ENCODE data around the gene SMIM29.
"Not testable (repeated sequence)": the region's sequence is repeated elsewhere in the genome, so short reads cannot be mapped to it uniquely, and the experiment has no call there.

Gene SMIM29

DNA sequence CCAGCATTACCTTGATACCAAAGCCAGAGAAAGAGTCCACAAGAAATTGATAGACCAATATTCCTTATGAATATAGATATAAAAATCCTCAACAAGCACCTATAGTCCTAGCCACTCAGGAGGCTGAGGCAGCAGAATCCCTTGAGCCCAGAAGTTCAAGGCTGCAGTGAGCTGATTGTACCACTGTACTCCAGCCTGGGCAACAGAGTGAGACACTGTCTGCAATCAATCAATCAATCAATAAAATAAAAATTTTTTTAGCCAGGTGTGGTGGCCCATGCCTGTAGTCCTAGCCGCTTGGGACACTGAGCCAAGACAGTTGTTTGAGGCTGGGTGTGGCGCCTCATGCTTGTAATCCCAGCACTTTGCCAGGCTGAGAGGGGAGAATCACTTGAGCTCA is 18.9 kb upstream of the SMIM29 start:
- H3K4me3 ChIP-seq (ENCODE audit: low read length): no peak overlapping the region
- no peak for DNase-seq (ENCODE audit: low read depth)
- TF ChIP-seq, protein P1, sequence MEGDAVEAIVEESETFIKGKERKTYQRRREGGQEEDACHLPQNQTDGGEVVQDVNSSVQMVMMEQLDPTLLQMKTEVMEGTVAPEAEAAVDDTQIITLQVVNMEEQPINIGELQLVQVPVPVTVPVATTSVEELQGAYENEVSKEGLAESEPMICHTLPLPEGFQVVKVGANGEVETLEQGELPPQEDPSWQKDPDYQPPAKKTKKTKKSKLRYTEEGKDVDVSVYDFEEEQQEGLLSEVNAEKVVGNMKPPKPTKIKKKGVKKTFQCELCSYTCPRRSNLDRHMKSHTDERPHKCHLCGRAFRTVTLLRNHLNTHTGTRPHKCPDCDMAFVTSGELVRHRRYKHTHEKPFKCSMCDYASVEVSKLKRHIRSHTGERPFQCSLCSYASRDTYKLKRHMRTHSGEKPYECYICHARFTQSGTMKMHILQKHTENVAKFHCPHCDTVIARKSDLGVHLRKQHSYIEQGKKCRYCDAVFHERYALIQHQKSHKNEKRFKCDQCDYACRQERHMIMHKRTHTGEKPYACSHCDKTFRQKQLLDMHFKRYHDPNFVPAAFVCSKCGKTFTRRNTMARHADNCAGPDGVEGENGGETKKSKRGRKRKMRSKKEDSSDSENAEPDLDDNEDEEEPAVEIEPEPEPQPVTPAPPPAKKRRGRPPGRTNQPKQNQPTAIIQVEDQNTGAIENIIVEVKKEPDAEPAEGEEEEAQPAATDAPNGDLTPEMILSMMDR (conservative IDR thresholded peaks at IDR 0.05; ENCODE audit: low read depth, low read length): no peak

DNA sequence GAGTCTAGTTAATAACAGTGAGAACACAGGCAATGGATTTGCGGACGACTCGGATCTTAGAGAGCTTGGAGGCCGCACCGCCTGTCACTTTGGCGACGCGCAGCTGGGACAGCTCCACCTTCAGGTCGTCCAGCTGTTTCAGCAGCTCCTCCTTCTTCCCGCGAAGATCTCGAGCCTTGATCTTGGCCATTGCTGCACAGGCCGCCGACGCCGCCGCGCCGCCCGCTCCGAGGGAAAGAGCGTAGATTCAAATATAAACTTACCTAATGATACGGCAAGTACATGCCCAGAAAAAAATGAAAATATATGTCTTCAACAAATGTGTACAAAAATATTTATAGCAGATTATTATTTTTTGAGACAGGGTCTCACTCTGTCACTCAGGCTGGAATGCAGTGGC is 14.7 kb upstream of the SMIM29 start:
- not testable (repeated sequence) for H3K4me3 ChIP-seq (ENCODE audit: low read length); DNase-seq (ENCODE audit: low read depth)

- DNase-seq (ENCODE audit: low read depth): no peak
- H3K4me3 ChIP-seq (ENCODE audit: low read length): no peak overlapping the region
- TF ChIP-seq, protein P1 (conservative IDR thresholded peaks at IDR 0.05; ENCODE audit: low read depth, low read length): no peak
Observed at GRCh38 chr6:34260576-34261267, 11.9 kb upstream of the SMIM29 start.

DNA sequence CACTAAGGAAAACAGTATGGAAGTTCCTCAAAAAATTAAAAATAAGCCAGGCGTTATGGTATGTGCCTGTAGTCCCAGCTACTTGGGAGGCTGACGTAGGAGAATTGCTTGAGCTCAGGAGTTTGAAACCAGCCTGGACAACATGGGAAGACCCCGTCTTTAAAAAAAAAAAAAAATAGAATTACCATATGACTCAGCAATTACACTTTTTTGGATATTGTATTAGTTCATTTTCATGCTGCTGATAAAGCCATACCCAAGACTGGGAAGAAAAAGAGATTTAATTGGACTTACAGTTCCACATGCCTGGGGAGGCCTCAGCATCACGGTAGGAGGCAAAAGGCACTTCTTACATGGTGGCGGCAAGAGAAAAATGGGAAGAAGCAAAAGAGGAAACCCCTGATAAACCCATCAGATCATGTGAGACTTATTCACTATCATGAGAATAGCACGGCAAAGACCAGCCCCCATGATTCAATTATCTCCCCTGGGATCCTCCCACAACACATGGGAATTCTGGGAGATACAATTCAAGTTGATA is 10.8 kb upstream of the SMIM29 start:
- no peak for DNase-seq (ENCODE audit: low read depth)
- H3K4me3 ChIP-seq (ENCODE audit: low read length): no peak overlapping the region
- TF ChIP-seq, protein P1 (conservative IDR thresholded peaks at IDR 0.05; ENCODE audit: low read depth, low read length): no peak

- DNase-seq (ENCODE audit: low read depth); H3K4me3 ChIP-seq (ENCODE audit: low read length): not testable (repeated sequence)
Observed at GRCh38 chr6:34252395-34252794, 3.6 kb upstream of the SMIM29 start.

DNA sequence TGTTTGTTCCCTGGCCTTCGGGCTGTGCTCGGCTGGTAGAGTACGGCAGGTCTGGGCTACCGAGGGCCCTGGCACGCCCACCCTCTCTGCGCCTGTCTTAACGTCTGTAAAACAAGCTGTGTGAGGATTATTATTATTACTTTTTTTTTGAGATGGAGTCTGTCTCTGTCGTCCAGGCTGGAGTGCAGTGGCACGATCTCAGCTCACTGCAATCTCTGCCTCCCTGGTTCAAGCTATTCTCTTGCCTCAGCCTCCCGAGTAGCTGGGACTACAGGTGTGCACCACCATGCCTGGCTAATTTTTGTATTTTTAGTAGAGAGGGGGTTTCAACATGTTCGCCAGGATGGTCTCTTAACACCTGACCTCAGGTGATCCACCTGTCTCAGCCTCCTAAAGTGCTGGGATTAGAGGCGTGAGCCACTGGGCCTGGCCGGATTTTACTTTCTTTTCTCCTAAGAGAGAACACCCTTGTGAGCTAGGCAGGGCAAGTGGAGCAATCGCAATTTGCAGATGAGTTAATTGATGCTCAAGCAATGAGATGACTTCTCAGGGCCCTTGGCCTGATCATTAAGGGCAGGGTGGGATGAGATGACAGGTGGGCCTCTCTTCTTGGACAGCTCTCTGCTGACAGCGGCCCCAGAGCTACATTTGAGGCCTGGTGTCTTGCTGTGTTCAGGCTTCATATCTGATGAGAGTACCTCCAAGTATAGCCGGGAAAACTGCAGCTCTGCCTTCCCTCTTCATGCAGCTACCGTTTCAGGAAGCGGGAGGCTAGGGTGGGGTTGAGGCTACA is 859 bp upstream of the SMIM29 start:
- DNase-seq (ENCODE audit: low read depth): no peak
- TF ChIP-seq, protein P1 (conservative IDR thresholded peaks at IDR 0.05; ENCODE audit: low read depth, low read length): no peak

DNA sequence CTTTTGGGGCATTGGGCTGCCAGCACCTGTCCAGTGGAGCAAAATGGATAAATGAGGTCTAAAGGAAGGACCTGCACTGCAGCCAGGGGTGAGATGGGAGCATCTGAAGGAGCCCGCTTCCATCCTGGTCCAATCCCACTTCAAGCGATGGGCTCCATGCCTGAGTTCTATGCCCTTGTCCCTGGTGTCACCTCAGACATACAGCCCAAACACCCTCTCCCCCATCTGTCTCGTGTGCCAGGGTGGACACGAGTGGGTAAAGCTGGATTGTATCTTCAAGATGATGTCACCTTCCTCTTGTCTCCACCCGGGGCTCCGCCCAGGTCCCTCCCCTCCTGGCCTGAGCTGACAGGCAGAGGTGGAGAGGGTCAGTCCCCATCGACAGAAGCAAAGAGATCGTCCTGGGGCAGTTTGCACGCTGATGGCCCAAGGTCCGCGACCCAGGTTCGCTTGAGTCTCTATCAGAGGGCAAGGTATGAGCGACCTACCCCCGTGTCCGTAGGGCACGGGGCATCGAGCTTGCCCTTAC is 544 bp downstream of the SMIM29 start:
- TF ChIP-seq, protein P1 (conservative IDR thresholded peaks at IDR 0.05; ENCODE audit: low read depth, low read length): no peak
- peak overlapping the region; percentile 81 for H3K4me3 ChIP-seq (ENCODE audit: low read length)
- no peak for DNase-seq (ENCODE audit: low read depth)

More for the DNA sequence above, 859 bp upstream of the SMIM29 start:
- H3K4me3 ChIP-seq (ENCODE audit: low read length): peak overlapping the region; percentile 73

All from retinal pigment epithelial cell (primary cell).